ENCODE data around the gene ZBP1.
"Not testable (repeated sequence)": the region's sequence is repeated elsewhere in the genome, so short reads cannot be mapped to it uniquely, and the experiment has no call there.

The ZBP1 gene

GRCh38 chr20:57638173-57638894 is 18.1 kb upstream of the ZBP1 start:
- H3K4me3 ChIP-seq (ENCODE audit: low read length), result no peak overlapping the region
- TF ChIP-seq ZNF274 (IDR thresholded peaks at IDR 0.05; ENCODE audit: low read depth, low read length), result no peak

- TF ChIP-seq ZNF274 (IDR thresholded peaks at IDR 0.05; ENCODE audit: low read depth, low read length), result no peak
- no peak overlapping the region for H3K4me3 ChIP-seq (ENCODE audit: low read length)
Measured at GRCh38 chr20:57633945-57634491, 13.8 kb upstream of the ZBP1 start.

- H3K4me3 ChIP-seq (ENCODE audit: low read length), result no peak overlapping the region
- TF ChIP-seq ZNF274 (IDR thresholded peaks at IDR 0.05; ENCODE audit: low read depth, low read length), result no peak
Measured at GRCh38 chr20:57632286-57632685, 12.1 kb upstream of the ZBP1 start.

GRCh38 chr20:57630061-57630460 is 9.8 kb upstream of the ZBP1 start:
- no peak overlapping the region; the same call in 1 of the 2 replicates for H3K4me3 ChIP-seq (ENCODE audit: low read length)
- TF ChIP-seq ZNF274 (IDR thresholded peaks at IDR 0.05; ENCODE audit: low read depth, low read length), result no peak

GRCh38 chr20:57629491-57629901 is 9.3 kb upstream of the ZBP1 start:
- H3K4me3 ChIP-seq (ENCODE audit: low read length), result not testable (repeated sequence)

GRCh38 chr20:57628962-57629308 is 8.7 kb upstream of the ZBP1 start:
- H3K4me3 ChIP-seq (ENCODE audit: low read length), result not testable (repeated sequence)

GRCh38 chr20:57628047-57628961 is 8.1 kb upstream of the ZBP1 start:
- no peak for TF ChIP-seq ZNF274 (IDR thresholded peaks at IDR 0.05; ENCODE audit: low read depth, low read length)

GRCh38 chr20:57627339-57627738 is 7.1 kb upstream of the ZBP1 start:
- TF ChIP-seq ZNF274 (IDR thresholded peaks at IDR 0.05; ENCODE audit: low read depth, low read length), result no peak
- H3K4me3 ChIP-seq (ENCODE audit: low read length), result no peak overlapping the region

More at GRCh38 chr20:57628047-57628961, 8.1 kb upstream of the ZBP1 start:
- no peak overlapping the region for H3K4me3 ChIP-seq (ENCODE audit: low read length)

- H3K4me3 ChIP-seq (ENCODE audit: low read length), result no peak overlapping the region
- no peak for TF ChIP-seq ZNF274 (IDR thresholded peaks at IDR 0.05; ENCODE audit: low read depth, low read length)
Measured at GRCh38 chr20:57625978-57626377, 5.8 kb upstream of the ZBP1 start.

GRCh38 chr20:57625181-57625958 is 5.1 kb upstream of the ZBP1 start:
- TF ChIP-seq ZNF274 (IDR thresholded peaks at IDR 0.05; ENCODE audit: low read depth, low read length), result no peak
- no peak overlapping the region for H3K4me3 ChIP-seq (ENCODE audit: low read length)

- no peak overlapping the region for H3K4me3 ChIP-seq (ENCODE audit: low read length)
- no peak for TF ChIP-seq ZNF274 (IDR thresholded peaks at IDR 0.05; ENCODE audit: low read depth, low read length)
Measured at GRCh38 chr20:57624124-57624523, 3.9 kb upstream of the ZBP1 start.

- no peak overlapping the region for H3K4me3 ChIP-seq (ENCODE audit: low read length)
- TF ChIP-seq ZNF274 (IDR thresholded peaks at IDR 0.05; ENCODE audit: low read depth, low read length), result no peak
Measured at GRCh38 chr20:57622579-57623381, 2.6 kb upstream of the ZBP1 start.

GRCh38 chr20:57622201-57622570 is 2.0 kb upstream of the ZBP1 start:
- no peak for TF ChIP-seq ZNF274 (IDR thresholded peaks at IDR 0.05; ENCODE audit: low read depth, low read length)
- H3K4me3 ChIP-seq (ENCODE audit: low read length), result no peak overlapping the region
